CD14-positive monocyte (primary cell): ENCODE data around the gene DQX1. TPM values are rescaled to one million over a fixed set of nuclear protein-coding genes. Genes with fewer than 3 reads are reported as not detected.

Experiments
- DNase-seq, 3 donors: peaks; one replicate each; pipeline ENCODE4 v3.0.0-alpha.2; 2011 to 2022
- H2AFZ ChIP-seq: 2 replicates; pipeline ENCODE4 v1.6.0; 2012; ENCODE audit warnings: mild to moderate bottlenecking, low read depth, low read length, inconsistent platforms; ENCODE audit not compliant: insufficient read depth, poor library complexity, severe bottlenecking
- H3K27ac ChIP-seq, 2 donors: 1 replicate in 1 of 2; 2 replicates in 1 of 2; pipeline ENCODE4 v1.5.1; 2012 to 2013; ENCODE audit warnings: low read length in 2 of 2, control low read depth in 1 of 2, inconsistent platforms in 1 of 2, low read depth in 1 of 2, mild to moderate bottlenecking in 1 of 2
- H3K27me3 ChIP-seq, 2 donors: one replicate each; pipeline versions ENCODE4 v1.6.0 to v1.6.1; 2011 to 2013; ENCODE audit warnings: low read length in 2 of 2; ENCODE audit not compliant: control insufficient read depth in 2 of 2, insufficient read depth in 2 of 2
- H3K36me3 ChIP-seq, 2 donors: replicated peaks in 1 of 2; 1 replicate in 1 of 2; 2 replicates in 1 of 2; pipeline versions ENCODE4 v1.5.1 to v1.6.1; 2012 to 2013; ENCODE audit warnings: low read length in 2 of 2, control low read depth in 1 of 2, inconsistent platforms in 1 of 2, mild to moderate bottlenecking in 1 of 2; ENCODE audit not compliant: insufficient read depth in 2 of 2, control insufficient read depth in 1 of 2
- H3K4me1 ChIP-seq, 2 donors: 1 replicate in 1 of 2; 2 replicates in 1 of 2; pipeline versions ENCODE4 v1.5.1 to v1.6.1; 2012 to 2013; ENCODE audit warnings: low read length in 2 of 2, control low read depth in 1 of 2, inconsistent platforms in 1 of 2, mild to moderate bottlenecking in 1 of 2, moderate library complexity in 1 of 2; ENCODE audit not compliant: insufficient read depth in 2 of 2, control insufficient read depth in 1 of 2
- H3K4me2 ChIP-seq: replicated peaks from 2 replicates; pipeline ENCODE3; 2012; ENCODE audit warnings: low read length, moderate library complexity, mild to moderate bottlenecking; ENCODE audit not compliant: poor library complexity, severe bottlenecking; ENCODE audit errors: extremely low read depth
- H3K4me3 ChIP-seq, 3 experiments: fragments of 200-600 bp in 1 of 3; sonication (generic) in 1 of 3; replicated peaks in 1 of 3; 1 replicate in 2 of 3; 2 replicates in 1 of 3; pipeline ENCODE4 v1.5.1; 2011 to 2013; ENCODE audit warnings: low read length in 3 of 3, mild to moderate bottlenecking in 3 of 3, control low read depth in 2 of 3, low read depth in 2 of 3, inconsistent platforms in 1 of 3, moderate library complexity in 1 of 3
- H3K79me2 ChIP-seq: 2 replicates; pipeline ENCODE4 v1.6.0; 2012; ENCODE audit warnings: mild to moderate bottlenecking, control low read depth, inconsistent platforms, low read length, moderate library complexity; ENCODE audit not compliant: insufficient read depth
- H3K9ac ChIP-seq: 2 replicates; pipeline ENCODE4 v1.6.0; 2017; ENCODE audit warnings: low read length, mild to moderate bottlenecking; ENCODE audit not compliant: insufficient read depth, poor library complexity, severe bottlenecking
- H3K9me3 ChIP-seq, 2 donors: replicated peaks in 1 of 2; 1 replicate in 1 of 2; 2 replicates in 1 of 2; pipeline versions ENCODE4 v1.5.1 to v1.6.1; 2012 to 2013; ENCODE audit warnings: low read length in 2 of 2, control low read depth in 1 of 2; ENCODE audit not compliant: control insufficient read depth in 1 of 2, insufficient read depth in 1 of 2
- H4K20me1 ChIP-seq: 2 replicates; pipeline ENCODE4 v1.6.0; 2012; ENCODE audit warnings: mild to moderate bottlenecking, low read length, control low read depth, moderate library complexity; ENCODE audit not compliant: insufficient read depth
- H3K27ac Mint-ChIP-seq, 7 donors: one replicate each; pipeline ENCODE4 v1.8.0; 2020; ENCODE audit warnings: mild to moderate bottlenecking in 7 of 7, mixed read lengths in 7 of 7, moderate library complexity in 6 of 7, inconsistent platforms in 2 of 7
- H3K27me3 Mint-ChIP-seq, 3 donors: one replicate each; pipeline ENCODE4 v1.8.0; 2021 to 2022; ENCODE audit warnings: low read depth in 3 of 3, mild to moderate bottlenecking in 3 of 3, mixed read lengths in 3 of 3, moderate library complexity in 3 of 3, inconsistent platforms in 1 of 3
- H3K36me3 Mint-ChIP-seq, 2 donors: one replicate each; pipeline ENCODE4 v1.8.0; 2020; ENCODE audit warnings: mixed read lengths in 2 of 2, inconsistent platforms in 1 of 2, mild to moderate bottlenecking in 1 of 2
- H3K4me1 Mint-ChIP-seq: one replicate; pipeline ENCODE4 v1.8.0; 2020; ENCODE audit warnings: mild to moderate bottlenecking, mixed read lengths
- H3K4me3 Mint-ChIP-seq, 2 donors: one replicate each; pipeline ENCODE4 v1.8.0; 2020; ENCODE audit warnings: mild to moderate bottlenecking in 2 of 2, mixed read lengths in 2 of 2, moderate library complexity in 1 of 2
- H3K9me3 Mint-ChIP-seq, 7 donors: one replicate each; pipeline ENCODE4 v1.8.0; 2020 to 2022; ENCODE audit warnings: mixed read lengths in 7 of 7, mild to moderate bottlenecking in 6 of 7, moderate library complexity in 6 of 7, inconsistent platforms in 2 of 7
- CTCF ChIP-seq: fragments of 200-600 bp; IDR thresholded peaks from one replicate; pipeline ENCODE4 v1.8.0; 2022; ENCODE audit warnings: antibody characterized with exemption, mild to moderate bottlenecking
- WGBS: methylation state at CpG from one replicate; pipeline ENCODE4 v1.1.5; 2013; ENCODE audit warnings: missing lambda C conversion rate; ENCODE audit not compliant: insufficient coverage; 5-methylcytosine and 5-hydroxymethylcytosine counted together
- intact Hi-C, 2 donors: fragments of 100-400 bp; cut with micrococcal nuclease; formaldehyde crosslinking; loops; one replicate each; pipeline versions ENCODE4 v1.15.0 to v1.15.1; 2023
- polyA plus RNA-seq, 3 donors: library from polyadenylated mRNA; depleted of rRNA in 1 of 3; unstranded in 2 of 3; stranded (reverse) in 1 of 3; fragments of 300-500 nt in 2 of 3; fragments of >200 nt in 1 of 3; fragmentation: Illumina TruSeq in 2 of 3; gene quantifications; 1 replicate in 2 of 3; 2 replicates in 1 of 3; pipeline ENCODE4 v1.2.3, GENCODE V29; 2012 to 2021

DQX1 gene
- polyA plus RNA-seq, 3 donors = 0.36 TPM; not detected in 2

DNA sequence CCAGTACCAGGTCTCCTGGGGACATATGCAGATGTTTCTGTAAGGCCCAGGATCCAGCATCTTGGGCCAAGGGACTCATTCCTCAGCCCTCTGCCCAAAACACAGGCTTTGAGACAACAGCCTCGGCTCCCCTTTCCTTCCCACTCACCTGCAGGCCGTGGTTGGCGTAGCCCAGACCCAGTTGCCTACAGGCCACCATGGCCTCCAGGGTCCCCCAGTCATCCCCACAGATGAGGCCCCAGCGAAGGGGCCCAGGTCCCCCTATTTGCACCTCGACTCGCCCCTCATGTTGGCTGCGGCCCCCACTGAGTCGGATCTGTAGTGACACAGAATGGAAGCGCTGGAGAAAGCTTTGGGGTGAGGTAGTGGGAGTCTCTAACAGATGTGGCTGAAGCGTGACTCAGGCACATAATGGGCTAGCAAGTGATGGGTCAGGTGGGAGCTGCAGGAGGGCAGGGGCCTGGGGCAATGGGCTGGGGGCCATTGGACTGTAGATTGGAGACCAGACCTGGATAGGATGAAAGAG is 9.5 kb upstream of the DQX1 start:
- peaks cover under 1% of the 10 kb centered on the region for H3K79me2 ChIP-seq
- Mint-ChIP-seq H3K27me3 (peaks cover 4 to 5% (median 4%) of the 10 kb centered on the region in 3 donors), H3K27ac (no peak overlapping the region), H3K36me3 (peaks cover 19 to 21% of the 10 kb centered on the region in 2 donors), H3K4me3 (no peak overlapping the region), H3K9me3 (no peaks in the 10 kb centered on the region), H3K4me1 (peaks cover 26% of the 10 kb centered on the region)
- peaks cover 17 to 23% of the 10 kb centered on the region in 2 donors for H3K4me1 ChIP-seq
- H3K9me3 ChIP-seq = no peaks in the 10 kb centered on the region
- no peak overlapping the region for H3K27ac ChIP-seq
- H3K9ac ChIP-seq = no peak overlapping the region
- no peak for DNase-seq
- H3K4me2 ChIP-seq = no peak overlapping the region
- no peak for TF ChIP-seq CTCF
- no peaks in the 10 kb centered on the region for H4K20me1 ChIP-seq
- H2AFZ ChIP-seq = no peak overlapping the region
- H3K36me3 ChIP-seq = peaks cover 6 to 18% of the 10 kb centered on the region in 2 donors
- no peak overlapping the region for H3K4me3 ChIP-seq
- H3K27me3 ChIP-seq = no peaks in the 10 kb centered on the region
- intact Hi-C loops = loop anchor here in 1 of 2 donors (10.0 kb wide), 1 partner anchor 49 kb away; no protein-coding TSS in a partner anchor
- 99% methylated on average over 10 of the region's 10 CpGs for WGBS

DNA sequence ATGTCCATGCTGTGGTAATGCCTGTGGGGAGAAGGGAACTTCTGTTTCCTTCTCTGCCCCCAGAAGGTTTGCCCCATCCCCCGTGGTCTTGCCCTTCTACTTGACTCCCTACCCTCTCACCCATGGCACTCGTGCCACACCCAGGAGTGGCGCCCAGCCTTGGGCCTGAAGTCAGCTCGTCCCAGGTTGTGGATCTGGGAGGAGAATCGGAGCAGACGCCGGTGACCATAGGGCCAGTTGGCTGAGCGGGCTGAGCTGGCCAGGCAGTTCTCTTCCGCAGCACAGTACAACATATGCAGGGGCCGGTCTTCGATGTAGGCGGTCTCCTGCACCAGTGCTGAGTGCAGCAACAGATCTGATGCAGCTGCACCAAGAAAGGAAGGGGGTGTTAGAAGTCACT is 8.4 kb upstream of the DQX1 start:
- Mint-ChIP-seq H3K4me3 (no peak overlapping the region), H3K4me1 (peaks cover 24% of the 10 kb centered on the region), H3K27me3 (peaks cover 4 to 5% (median 4%) of the 10 kb centered on the region in 3 donors), H3K36me3 (peaks cover 19 to 21% of the 10 kb centered on the region in 2 donors), H3K27ac (peak overlapping the region in 1 of 7 donors; percentile 14), H3K9me3 (no peaks in the 10 kb centered on the region)
- Histone ChIP-seq H3K27ac (no peak overlapping the region), H3K4me1 (peaks cover 18 to 24% of the 10 kb centered on the region in 2 donors), H3K4me3 (no peak overlapping the region), H3K36me3 (peaks cover 6 to 18% of the 10 kb centered on the region in 2 donors), H3K9ac (no peak overlapping the region), H3K9me3 (no peaks in the 10 kb centered on the region), H2AFZ (no peak overlapping the region), H4K20me1 (no peaks in the 10 kb centered on the region), H3K79me2 (peaks cover 10% of the 10 kb centered on the region), H3K4me2 (no peak overlapping the region), H3K27me3 (no peaks in the 10 kb centered on the region)
- no peak for TF ChIP-seq CTCF
- intact Hi-C loops = loop anchor here in 1 of 2 donors (10.0 kb wide), 1 partner anchor 50 kb away; no protein-coding TSS in a partner anchor
- DNase-seq = no peak
- WGBS = 96% methylated on average over 9 of the region's 12 CpGs
